Esophagus mucosa (tissue), 1 donor: Measurements from ENCODE around the gene UBR3. TPM values are rescaled to one million over a fixed set of nuclear protein-coding genes. Genes with fewer than 3 reads are reported as not detected.
"Not testable (repeated sequence)": the region's sequence is repeated elsewhere in the genome, so short reads cannot be mapped to it uniquely, and the experiment has no call there.

Experiments used
- ATAC-seq: fragments of 200-7000 bp; cut with Tn5 transposase; one replicate; pipeline ENCODE4 v1.9.1; 2020
- total RNA-seq: library from RNA; stranded (reverse); gene quantifications from one replicate; pipeline ENCODE4 v1.2.4, GENCODE V29; 2023
- donor health status: DM: yes; HTN: yes; CAD: no.

UBR3 gene
- total RNA-seq, 1 donor from 2014 or later = 23.8 TPM

- no peak for ATAC-seq
Observed at GRCh38 chr2:169871994-169872393, 44.7 kb downstream of the UBR3 start.

- ATAC-seq = no peak
Observed at GRCh38 chr2:169877398-169877797, 50.1 kb downstream of the UBR3 start.

GRCh38 chr2:169887120-169887519, 59.9 kb downstream of the UBR3 start:
- no peak for ATAC-seq

GRCh38 chr2:169891593-169892298, 64.5 kb downstream of the UBR3 start:
- peak; percentile 62 for ATAC-seq

GRCh38 chr2:169892951-169893350, 65.7 kb downstream of the UBR3 start:
- no peak for ATAC-seq

GRCh38 chr2:169895294-169895985, 68.2 kb downstream of the UBR3 start:
- no peak for ATAC-seq

GRCh38 chr2:169897834-169898233, 70.6 kb downstream of the UBR3 start:
- no peak for ATAC-seq

- ATAC-seq = not testable (repeated sequence)
Observed at GRCh38 chr2:169900103-169900502, 72.8 kb downstream of the UBR3 start.

GRCh38 chr2:169900686-169901085, 73.4 kb downstream of the UBR3 start:
- ATAC-seq = no peak

GRCh38 chr2:169906731-169907130, 79.5 kb downstream of the UBR3 start:
- no peak for ATAC-seq

GRCh38 chr2:169909376-169909775, 82.1 kb downstream of the UBR3 start:
- ATAC-seq = no peak

- no peak for ATAC-seq
Observed at GRCh38 chr2:169910109-169910799, 83.0 kb downstream of the UBR3 start.

- ATAC-seq = no peak
Observed at GRCh38 chr2:169911119-169911518, 83.9 kb downstream of the UBR3 start.

- no peak for ATAC-seq
Observed at GRCh38 chr2:169916623-169917022, 89.4 kb downstream of the UBR3 start.

GRCh38 chr2:169923977-169924376, 96.7 kb downstream of the UBR3 start:
- ATAC-seq = no peak

GRCh38 chr2:169925968-169926367, 98.7 kb downstream of the UBR3 start:
- no peak for ATAC-seq

- no peak for ATAC-seq
Observed at GRCh38 chr2:169928463-169928864, 101.2 kb downstream of the UBR3 start.

GRCh38 chr2:169933124-169933711, 106.0 kb downstream of the UBR3 start:
- ATAC-seq = no peak

GRCh38 chr2:169936652-169937051, 109.4 kb downstream of the UBR3 start:
- not testable (repeated sequence) for ATAC-seq

GRCh38 chr2:169945515-169945914, 118.3 kb downstream of the UBR3 start:
- ATAC-seq = no peak

- ATAC-seq = no peak
Observed at GRCh38 chr2:169946092-169946491, 118.8 kb downstream of the UBR3 start.

GRCh38 chr2:169946546-169946945, 119.3 kb downstream of the UBR3 start:
- ATAC-seq = no peak

- ATAC-seq = no peak
Observed at GRCh38 chr2:169955940-169956339, 128.7 kb downstream of the UBR3 start.
